ENCODE data around the gene TFPI. TPM values are rescaled to one million over a fixed set of nuclear protein-coding genes. Genes with fewer than 3 reads are reported as not detected.

TFPI gene
- total RNA-seq, 1 donor from 2014 or later, result 0.59 TPM

DNA sequence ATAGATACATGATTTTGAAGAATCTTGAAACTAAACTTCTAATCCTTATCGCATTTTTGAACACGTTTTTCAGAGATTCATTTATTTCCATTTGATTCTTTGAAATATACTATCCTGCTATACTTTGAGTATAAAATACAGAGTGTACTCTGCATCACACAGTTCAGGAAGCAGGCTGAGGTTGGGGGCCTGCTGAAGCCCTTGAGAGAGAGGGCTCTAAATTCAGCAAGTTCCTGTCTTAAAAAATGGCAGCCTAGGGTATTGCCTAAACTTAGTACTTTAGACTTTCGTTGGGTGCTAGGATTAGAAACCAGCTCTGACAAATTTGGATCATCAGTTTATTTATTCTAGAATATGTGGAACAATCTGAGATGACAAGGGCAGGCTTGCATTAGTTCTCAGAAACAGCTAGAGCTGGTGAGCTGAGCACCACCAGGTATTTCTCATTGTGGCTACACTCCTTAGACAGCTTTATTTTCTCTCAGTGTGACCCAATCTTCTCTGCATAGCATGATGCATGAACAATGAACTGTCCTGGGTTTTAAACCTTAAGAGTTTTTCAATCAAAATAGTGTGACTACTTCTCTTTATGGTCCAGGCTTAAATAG, 49.1 kb downstream of the TFPI start:
- DNase-seq, result no peak
- Mint-ChIP-seq H3K27me3 (ENCODE audit: unreplicated experiment) (no peaks in the 10 kb centered on the region), H3K27ac (ENCODE audit: unreplicated experiment) (no peak overlapping the region), H3K9me3 (ENCODE audit: unreplicated experiment) (peaks cover 2% of the 10 kb centered on the region), H3K36me3 (ENCODE audit: unreplicated experiment) (no peaks in the 10 kb centered on the region), H3K4me1 (ENCODE audit: low read depth, unreplicated experiment) (peaks cover 10% of the 10 kb centered on the region), H3K4me3 (ENCODE audit: unreplicated experiment) (no peak overlapping the region)
- TF ChIP-seq CTCF (IDR thresholded peaks at IDR 0.05; ENCODE audit: partially characterized antibody, unreplicated experiment), result no peak

DNA sequence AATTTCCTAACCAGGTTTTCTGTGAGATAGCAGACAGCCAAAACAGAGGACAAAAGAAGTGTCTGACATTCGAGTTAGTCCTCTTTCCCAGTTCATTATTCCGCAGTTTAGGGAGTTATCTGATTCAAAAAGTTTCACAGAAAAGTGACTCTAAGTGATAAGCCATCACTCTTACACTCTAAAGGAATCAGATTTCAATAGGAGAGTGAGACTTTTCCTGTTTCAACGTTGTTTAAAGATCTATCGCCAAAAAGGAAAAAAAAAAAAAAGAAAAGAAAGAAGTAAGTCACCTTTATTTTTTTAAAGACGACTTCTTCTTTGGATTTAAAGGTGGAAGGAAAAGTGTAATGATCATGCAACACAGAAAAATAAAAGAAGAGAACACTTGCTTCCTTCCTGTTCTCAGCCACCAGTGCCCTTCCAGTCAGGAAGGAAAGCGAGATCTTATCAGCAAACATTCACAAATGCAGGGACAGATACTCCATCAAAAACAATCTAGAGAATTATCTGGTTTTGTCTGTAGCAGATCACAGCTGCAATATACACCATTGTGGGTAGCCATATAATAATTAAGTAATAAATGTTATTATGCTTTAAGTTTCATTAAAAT, 49.8 kb downstream of the TFPI start:
- Mint-ChIP-seq H3K36me3 (ENCODE audit: unreplicated experiment) (no peaks in the 10 kb centered on the region), H3K27me3 (ENCODE audit: unreplicated experiment) (no peaks in the 10 kb centered on the region), H3K4me3 (ENCODE audit: unreplicated experiment) (no peak overlapping the region), H3K27ac (ENCODE audit: unreplicated experiment) (no peak overlapping the region), H3K4me1 (ENCODE audit: low read depth, unreplicated experiment) (peaks cover 9% of the 10 kb centered on the region), H3K9me3 (ENCODE audit: unreplicated experiment) (no peaks in the 10 kb centered on the region)
- TF ChIP-seq CTCF (IDR thresholded peaks at IDR 0.05; ENCODE audit: partially characterized antibody, unreplicated experiment), result no peak
- no peak for DNase-seq

DNA sequence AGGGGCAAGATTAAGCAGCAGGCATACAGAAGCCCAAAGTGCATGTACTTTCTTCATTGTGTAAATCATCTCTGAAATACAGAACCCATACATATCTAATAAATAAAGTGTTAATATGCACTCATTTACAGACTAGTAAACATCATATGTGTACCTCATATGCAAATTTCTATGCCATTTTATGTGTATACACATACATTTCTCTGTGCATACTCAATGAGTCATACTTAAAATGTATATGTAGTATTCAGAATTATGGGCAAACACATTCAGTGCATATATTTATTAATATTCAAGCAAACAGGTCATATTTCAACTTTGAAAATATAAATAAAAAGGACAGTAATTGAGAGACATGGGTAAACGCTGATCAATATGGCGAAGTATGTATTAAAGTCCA, 50.5 kb downstream of the TFPI start:
- H3K27ac Mint-ChIP-seq (ENCODE audit: unreplicated experiment), result no peak overlapping the region
- H3K4me3 Mint-ChIP-seq (ENCODE audit: unreplicated experiment), result no peak overlapping the region

DNA sequence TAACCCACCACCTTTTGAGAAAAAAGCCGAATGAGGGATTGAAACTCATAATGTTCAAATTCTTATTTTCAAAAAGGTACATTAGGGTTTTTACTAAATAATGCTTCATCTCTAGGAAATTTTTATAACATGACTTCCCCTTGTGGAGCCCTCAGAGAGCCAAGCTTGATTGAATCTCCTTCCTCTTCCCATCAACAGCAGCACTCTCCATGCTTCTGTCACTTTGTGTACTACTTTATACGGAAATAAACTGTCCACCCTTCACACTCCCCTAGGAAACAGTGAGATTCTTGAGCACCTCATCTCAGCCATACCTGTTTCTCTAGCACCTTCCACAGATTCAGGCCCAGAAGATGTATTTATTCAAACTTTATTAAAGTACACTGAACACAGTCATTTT, 51.8 kb downstream of the TFPI start:
- Mint-ChIP-seq H3K4me3 (ENCODE audit: unreplicated experiment) (no peak overlapping the region), H3K9me3 (ENCODE audit: unreplicated experiment) (no peaks in the 10 kb centered on the region), H3K4me1 (ENCODE audit: low read depth, unreplicated experiment) (peaks cover 9% of the 10 kb centered on the region), H3K27me3 (ENCODE audit: unreplicated experiment) (no peaks in the 10 kb centered on the region), H3K27ac (ENCODE audit: unreplicated experiment) (no peak overlapping the region), H3K36me3 (ENCODE audit: unreplicated experiment) (no peaks in the 10 kb centered on the region)
- TF ChIP-seq CTCF (IDR thresholded peaks at IDR 0.05; ENCODE audit: partially characterized antibody, unreplicated experiment), result no peak
- DNase-seq, result no peak

More for the DNA sequence above, 50.5 kb downstream of the TFPI start:
- no peak for TF ChIP-seq CTCF (IDR thresholded peaks at IDR 0.05; ENCODE audit: partially characterized antibody, unreplicated experiment)
- no peaks in the 10 kb centered on the region for H3K27me3 Mint-ChIP-seq (ENCODE audit: unreplicated experiment)
- no peaks in the 10 kb centered on the region for H3K9me3 Mint-ChIP-seq (ENCODE audit: unreplicated experiment)
- no peak for DNase-seq
- H3K4me1 Mint-ChIP-seq (ENCODE audit: low read depth, unreplicated experiment), result peaks cover 9% of the 10 kb centered on the region
- no peaks in the 10 kb centered on the region for H3K36me3 Mint-ChIP-seq (ENCODE audit: unreplicated experiment)

GRCh38 chr2:187500585-187501359, 53.5 kb downstream of the TFPI start:
- peaks cover 9% of the 10 kb centered on the region for H3K4me1 Mint-ChIP-seq (ENCODE audit: low read depth, unreplicated experiment)
- H3K36me3 Mint-ChIP-seq (ENCODE audit: unreplicated experiment), result no peaks in the 10 kb centered on the region
- no peaks in the 10 kb centered on the region for H3K27me3 Mint-ChIP-seq (ENCODE audit: unreplicated experiment)
- no peak for DNase-seq
- H3K27ac Mint-ChIP-seq (ENCODE audit: unreplicated experiment), result no peak overlapping the region
- TF ChIP-seq CTCF (IDR thresholded peaks at IDR 0.05; ENCODE audit: partially characterized antibody, unreplicated experiment), result peak; percentile 12
- H3K4me3 Mint-ChIP-seq (ENCODE audit: unreplicated experiment), result no peak overlapping the region
- H3K9me3 Mint-ChIP-seq (ENCODE audit: unreplicated experiment), result no peaks in the 10 kb centered on the region
